HG03175 (cell line): ENCODE measurements around the gene SSTR3.

Experiments
- ATAC-seq: cut with Tn5 transposase; IDR thresholded peaks from one replicate; pipeline ENCODE4 v1.9.1; 2021; ENCODE audit warnings: mild to moderate bottlenecking, moderate library complexity; ENCODE audit not compliant: unreplicated experiment

SSTR3 gene

GRCh38 chr22:37198258-37199102 is 13.8 kb downstream of the SSTR3 start:
- no peak for ATAC-seq

- ATAC-seq, result no peak
These were observed 14.6 kb downstream of the SSTR3 start for GRCh38 chr22:37197451-37198257.

- ATAC-seq, result no peak
These were observed 15.5 kb downstream of the SSTR3 start for GRCh38 chr22:37196539-37197450.

GRCh38 chr22:37195921-37196320 is 16.4 kb downstream of the SSTR3 start:
- ATAC-seq, result no peak

GRCh38 chr22:37194750-37195149 is 17.5 kb downstream of the SSTR3 start:
- ATAC-seq, result no peak

- ATAC-seq, result no peak
These were observed 18.6 kb downstream of the SSTR3 start for GRCh38 chr22:37193629-37194191.

- ATAC-seq, result no peak
These were observed 19.5 kb downstream of the SSTR3 start for GRCh38 chr22:37192741-37193140.

GRCh38 chr22:37192204-37192603 is 20.1 kb downstream of the SSTR3 start:
- no peak for ATAC-seq

GRCh38 chr22:37190262-37190780 is 22.0 kb downstream of the SSTR3 start:
- ATAC-seq, result no peak

- ATAC-seq, result no peak
These were observed 23.3 kb downstream of the SSTR3 start for GRCh38 chr22:37188901-37189466.

GRCh38 chr22:37187891-37188761 is 24.2 kb downstream of the SSTR3 start, which contains the start of gene C1QTNF6:
C1QTNF6 (minus strand) TSS chr22:37188247; CDS start chr22:37188213, 34 bp downstream.
- no peak for ATAC-seq

GRCh38 chr22:37187552-37187890 is 24.8 kb downstream of the SSTR3 start:
- ATAC-seq, result no peak

GRCh38 chr22:37186997-37187522 is 25.2 kb downstream of the SSTR3 start:
- no peak for ATAC-seq

- no peak for ATAC-seq
These were observed 25.9 kb downstream of the SSTR3 start for GRCh38 chr22:37186228-37186996.

GRCh38 chr22:37185646-37186227 is 26.5 kb downstream of the SSTR3 start:
- ATAC-seq, result no peak

GRCh38 chr22:37184816-37185541 is 27.3 kb downstream of the SSTR3 start:
- no peak for ATAC-seq

- ATAC-seq, result no peak
These were observed 27.9 kb downstream of the SSTR3 start for GRCh38 chr22:37184380-37184755.
